H9 (cell line): ENCODE results near the gene CAMTA1. TPM values are rescaled to one million over a fixed set of nuclear protein-coding genes. Genes with fewer than 3 reads are reported as not detected.

Experiments
- DNase-seq: peaks from one replicate; pipeline ENCODE4 v3.0.0-alpha.2; 2017
- H2AFZ ChIP-seq: one replicate; pipeline ENCODE4 v1.6.1; 2013; ENCODE audit warnings: mild to moderate bottlenecking, low read length, control low read depth, moderate library complexity
- H2AK5ac ChIP-seq: 2 replicates; pipeline ENCODE4 v1.6.1; 2013; ENCODE audit warnings: low read length, control low read depth, mixed read lengths; ENCODE audit not compliant: insufficient read length
- H2BK120ac ChIP-seq: one replicate; pipeline ENCODE4 v1.6.1; 2013; ENCODE audit warnings: low read depth, mild to moderate bottlenecking, low read length, control low read depth, inconsistent platforms; ENCODE audit not compliant: poor library complexity, severe bottlenecking
- H2BK12ac ChIP-seq: 2 replicates; pipeline ENCODE4 v1.6.1; 2013; ENCODE audit warnings: low read length, control low read depth, mixed read lengths, low read depth; ENCODE audit not compliant: insufficient read length
- H2BK15ac ChIP-seq: 2 replicates; pipeline ENCODE4 v1.6.1; 2013; ENCODE audit warnings: low read depth, low read length, control low read depth
- H2BK20ac ChIP-seq: one replicate; pipeline ENCODE4 v1.6.1; 2013; ENCODE audit warnings: low read depth, mild to moderate bottlenecking, low read length, control low read depth, inconsistent platforms; ENCODE audit not compliant: poor library complexity, severe bottlenecking
- H2BK5ac ChIP-seq: 2 replicates; pipeline ENCODE4 v1.6.1; 2013; ENCODE audit warnings: low read length, control low read depth, mixed read lengths; ENCODE audit not compliant: insufficient read length
- H3K14ac ChIP-seq: 2 replicates; pipeline ENCODE4 v1.6.1; 2013; ENCODE audit warnings: low read length, control low read depth; ENCODE audit not compliant: insufficient read depth
- H3K18ac ChIP-seq: 2 replicates; pipeline ENCODE4 v1.6.1; 2013; ENCODE audit warnings: low read depth, mild to moderate bottlenecking, mixed read lengths, low read length, control low read depth; ENCODE audit not compliant: insufficient read length
- H3K23ac ChIP-seq: 2 replicates; pipeline ENCODE4 v1.6.1; 2013; ENCODE audit warnings: low read length, control low read depth, mixed read lengths, low read depth; ENCODE audit not compliant: insufficient read length
- H3K23me2 ChIP-seq: 2 replicates; pipeline ENCODE4 v1.6.1; 2013; ENCODE audit warnings: low read depth, mild to moderate bottlenecking, mixed read lengths, low read length, control low read depth; ENCODE audit not compliant: insufficient read length, poor library complexity, severe bottlenecking
- H3K27ac ChIP-seq: 2 replicates; pipeline ENCODE4 v1.5.1; 2013; ENCODE audit warnings: low read length, control low read depth, mixed read lengths, low read depth; ENCODE audit not compliant: insufficient read length
- H3K27me3 ChIP-seq: 2 replicates; pipeline ENCODE4 v1.6.1; 2013; ENCODE audit warnings: low read length, control low read depth, inconsistent platforms; ENCODE audit not compliant: insufficient read depth
- H3K4ac ChIP-seq: 2 replicates; pipeline ENCODE4 v1.6.1; 2013; ENCODE audit warnings: low read depth, mild to moderate bottlenecking, control low read depth, inconsistent platforms, low read length, moderate library complexity
- H3K4me1 ChIP-seq: 2 replicates; pipeline ENCODE4 v1.6.1; 2013; ENCODE audit warnings: low read length, control low read depth, inconsistent platforms; ENCODE audit not compliant: insufficient read depth
- H3K4me2 ChIP-seq: 2 replicates; pipeline ENCODE4 v1.6.1; 2013; ENCODE audit warnings: low read length, control low read depth, mixed read lengths; ENCODE audit not compliant: insufficient read length, insufficient read depth
- H3K56ac ChIP-seq: 2 replicates; pipeline ENCODE4 v1.6.1; 2013; ENCODE audit warnings: low read depth, mild to moderate bottlenecking, mixed read lengths, low read length, control low read depth; ENCODE audit not compliant: insufficient read length
- H3K79me1 ChIP-seq: 2 replicates; pipeline ENCODE4 v1.6.1; 2013; ENCODE audit warnings: low read depth, mild to moderate bottlenecking, moderate library complexity, low read length, control low read depth, inconsistent platforms; ENCODE audit not compliant: insufficient read depth, poor library complexity, severe bottlenecking
- H3K79me2 ChIP-seq: 2 replicates; pipeline ENCODE4 v1.6.1; 2013; ENCODE audit warnings: low read length, control low read depth, inconsistent platforms; ENCODE audit not compliant: insufficient read depth
- H3K9ac ChIP-seq: 2 replicates; pipeline ENCODE4 v1.6.1; 2013; ENCODE audit warnings: low read length, control low read depth, mixed read lengths; ENCODE audit not compliant: insufficient read length; ENCODE audit errors: extremely low read depth
- H3K9me3 ChIP-seq: one replicate; pipeline ENCODE4 v1.6.1; 2013; ENCODE audit warnings: low read depth, low read length, inconsistent platforms; ENCODE audit not compliant: control insufficient read depth
- H3T11ph ChIP-seq: one replicate; pipeline ENCODE4 v1.6.1; 2013; ENCODE audit warnings: mild to moderate bottlenecking, low read length, control low read depth, inconsistent platforms
- H4K20me1 ChIP-seq: one replicate; pipeline ENCODE4 v1.6.1; 2013; ENCODE audit not compliant: control insufficient read depth, insufficient read length, insufficient read depth
- H4K5ac ChIP-seq: 2 replicates; pipeline ENCODE4 v1.6.1; 2013; ENCODE audit warnings: low read depth, mild to moderate bottlenecking, mixed read lengths, low read length, control low read depth; ENCODE audit not compliant: insufficient read length
- H4K8ac ChIP-seq: replicated peaks from 2 replicates; pipeline ENCODE4 v1.6.1; 2013; ENCODE audit warnings: low read length, control low read depth, mixed read lengths, low read depth; ENCODE audit not compliant: insufficient read length
- H4K91ac ChIP-seq: 2 replicates; pipeline ENCODE4 v1.6.1; 2013; ENCODE audit warnings: low read depth, mild to moderate bottlenecking, moderate library complexity, mixed read lengths, low read length, control low read depth; ENCODE audit not compliant: insufficient read length
- H3K27ac Mint-ChIP-seq, 3 experiments: 2 replicates in 2 of 3; 3 replicates in 1 of 3; pipeline ENCODE4 v1.8.0; 2020 to 2021; ENCODE audit warnings: mixed read lengths in 3 of 3, mild to moderate bottlenecking in 1 of 3, moderate library complexity in 1 of 3
- H3K27me3 Mint-ChIP-seq: 2 replicates; pipeline ENCODE4 v1.8.0; 2021; ENCODE audit warnings: low read depth, mild to moderate bottlenecking, moderate library complexity, mixed read lengths
- H3K36me3 Mint-ChIP-seq, 3 experiments: 2 replicates in 2 of 3; 3 replicates in 1 of 3; pipeline ENCODE4 v1.8.0; 2020 to 2021; ENCODE audit warnings: low read depth in 3 of 3, mixed read lengths in 3 of 3; ENCODE audit not compliant: insufficient read depth in 1 of 3
- H3K4me1 Mint-ChIP-seq, 2 experiments: 2 replicates each; pipeline ENCODE4 v1.8.0; 2020; ENCODE audit warnings: mixed read lengths in 2 of 2
- H3K4me3 Mint-ChIP-seq, 2 experiments: 2 replicates in 1 of 2; 3 replicates in 1 of 2; pipeline ENCODE4 v1.8.0; 2020 to 2021; ENCODE audit warnings: mild to moderate bottlenecking in 2 of 2, mixed read lengths in 2 of 2, moderate library complexity in 1 of 2
- H3K9me3 Mint-ChIP-seq, 2 experiments: 2 replicates in 1 of 2; 3 replicates in 1 of 2; pipeline ENCODE4 v1.8.0; 2020; ENCODE audit warnings: mild to moderate bottlenecking in 2 of 2, mixed read lengths in 2 of 2, moderate library complexity in 1 of 2
- WGBS: extraction: QIAGEN DNeasy Blood & Tissue Kit; methylation state at CpG from one replicate; pipeline ENCODE4 v1.1.7; 2013; ENCODE audit warnings: missing lambda C conversion rate, low lambda C conversion rate, mixed read lengths; ENCODE audit not compliant: insufficient read length; ENCODE audit errors: extremely low coverage; 5-methylcytosine and 5-hydroxymethylcytosine counted together
- total RNA-seq: library from RNA; stranded (reverse); gene quantifications from 2 replicates; pipeline ENCODE4 v1.2.1, GENCODE V29; 2021
- TF ChIP-seq, protein P1 (sequence below): fragments of 200-600 bp; sonication (generic); conservative IDR thresholded peaks from 3 replicates; pipeline ENCODE4 v1.8.0; 2021; ENCODE audit warnings: antibody characterized with exemption, mild to moderate bottlenecking

Gene CAMTA1
- total RNA-seq, 1 experiment from 2014 or later, result 115 TPM

DNA sequence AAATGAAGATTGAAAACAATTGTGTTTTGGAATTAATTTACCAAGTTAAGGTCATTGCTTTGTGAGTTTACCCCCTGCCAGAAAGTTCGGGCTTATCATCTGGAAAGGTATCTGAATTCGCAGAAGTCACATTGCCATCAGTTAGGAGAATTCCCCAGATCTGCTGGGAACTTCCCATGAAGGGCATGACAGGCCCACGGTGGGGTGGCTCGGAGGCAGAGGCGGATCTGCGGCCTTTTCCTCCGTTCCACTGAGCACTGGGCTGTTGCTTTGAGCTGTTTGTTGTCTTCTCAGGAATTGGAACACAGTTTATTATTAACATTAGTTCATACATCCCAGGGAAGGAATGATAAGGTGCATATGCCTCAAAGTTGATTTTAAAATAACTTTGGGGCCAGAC lies 320.0 kb downstream of the CAMTA1 start:
- H3K9me3 ChIP-seq, result no peaks in the 10 kb centered on the region
- H3K4me3 Mint-ChIP-seq, result no peak overlapping the region
- H3K27me3 ChIP-seq, result no peaks in the 10 kb centered on the region
- H3K23me2 ChIP-seq, result no peaks in the 10 kb centered on the region
- no peak overlapping the region for H3K56ac ChIP-seq
- H4K8ac ChIP-seq, result no peak overlapping the region
- no peak overlapping the region for H4K5ac ChIP-seq
- no peak overlapping the region for H3K18ac ChIP-seq
- H4K91ac ChIP-seq, result no peak overlapping the region
- DNase-seq, result no peak
- no peak overlapping the region for H2BK5ac ChIP-seq
- no peak overlapping the region for H3K27ac Mint-ChIP-seq
- H2BK15ac ChIP-seq, result no peak overlapping the region
- H3K9ac ChIP-seq, result no peak overlapping the region
- H3K9me3 Mint-ChIP-seq, result 0 out of 5 replicates have a peak, but pooled peaks cover 0 to 2% of the 10 kb centered on the region in 2 experiments
- H2BK12ac ChIP-seq, result no peak overlapping the region
- TF ChIP-seq, protein P1, sequence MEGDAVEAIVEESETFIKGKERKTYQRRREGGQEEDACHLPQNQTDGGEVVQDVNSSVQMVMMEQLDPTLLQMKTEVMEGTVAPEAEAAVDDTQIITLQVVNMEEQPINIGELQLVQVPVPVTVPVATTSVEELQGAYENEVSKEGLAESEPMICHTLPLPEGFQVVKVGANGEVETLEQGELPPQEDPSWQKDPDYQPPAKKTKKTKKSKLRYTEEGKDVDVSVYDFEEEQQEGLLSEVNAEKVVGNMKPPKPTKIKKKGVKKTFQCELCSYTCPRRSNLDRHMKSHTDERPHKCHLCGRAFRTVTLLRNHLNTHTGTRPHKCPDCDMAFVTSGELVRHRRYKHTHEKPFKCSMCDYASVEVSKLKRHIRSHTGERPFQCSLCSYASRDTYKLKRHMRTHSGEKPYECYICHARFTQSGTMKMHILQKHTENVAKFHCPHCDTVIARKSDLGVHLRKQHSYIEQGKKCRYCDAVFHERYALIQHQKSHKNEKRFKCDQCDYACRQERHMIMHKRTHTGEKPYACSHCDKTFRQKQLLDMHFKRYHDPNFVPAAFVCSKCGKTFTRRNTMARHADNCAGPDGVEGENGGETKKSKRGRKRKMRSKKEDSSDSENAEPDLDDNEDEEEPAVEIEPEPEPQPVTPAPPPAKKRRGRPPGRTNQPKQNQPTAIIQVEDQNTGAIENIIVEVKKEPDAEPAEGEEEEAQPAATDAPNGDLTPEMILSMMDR, result no peak
- no peaks in the 10 kb centered on the region for H3K79me1 ChIP-seq
- H3K4me2 ChIP-seq, result no peak overlapping the region
- no CpG with 5 or more reads among the region's 7 CpGs for WGBS
- peaks cover 5% of the 10 kb centered on the region for H3K27me3 Mint-ChIP-seq
- H2AFZ ChIP-seq, result no peak overlapping the region
- H3K36me3 Mint-ChIP-seq, result no peaks in the 10 kb centered on the region; a peak in 1 of 7 replicates
- H4K20me1 ChIP-seq, result no peaks in the 10 kb centered on the region
- no peak overlapping the region for H2AK5ac ChIP-seq
- H2BK120ac ChIP-seq, result no peak overlapping the region
- peaks cover 5 to 7% of the 10 kb centered on the region in 2 experiments for H3K4me1 Mint-ChIP-seq
- H3K27ac ChIP-seq, result no peak overlapping the region
- H2BK20ac ChIP-seq, result no peak overlapping the region
- H3T11ph ChIP-seq, result no peak overlapping the region
- H3K23ac ChIP-seq, result no peak overlapping the region
- H3K4ac ChIP-seq, result no peak overlapping the region
- H3K14ac ChIP-seq, result no peak overlapping the region
- H3K79me2 ChIP-seq, result no peaks in the 10 kb centered on the region
- no peaks in the 10 kb centered on the region for H3K4me1 ChIP-seq
